GM23338 (cell line): ENCODE data around the gene THBS2. TPM values are rescaled to one million over a fixed set of nuclear protein-coding genes. Genes with fewer than 3 reads are reported as not detected.

Experiments used
- ATAC-seq: fragments of 200-7000 bp; cut with Tn5 transposase; 3 replicates; pipeline ENCODE4 v1.9.1; 2020
- DNase-seq: peaks from one replicate; pipeline ENCODE4 v3.0.0-alpha.2; 2015; ENCODE audit warnings: low spot score
- H2AFZ ChIP-seq: fragments of 200-600 bp; sonication (generic); 2 replicates; pipeline ENCODE4 v1.8.0; 2016; ENCODE audit warnings: antibody characterized with exemption, mild to moderate bottlenecking, moderate library complexity
- H3F3A ChIP-seq: fragments of 200-600 bp; sonication (generic); replicated peaks from 2 replicates; pipeline ENCODE4 v1.8.0; 2017; ENCODE audit warnings: antibody characterized with exemption, mixed run types, low read depth
- H3K27ac ChIP-seq: fragments of 200-600 bp; sonication (generic); 2 replicates; pipeline ENCODE4 v1.6.1; 2016; ENCODE audit warnings: low read depth
- H3K27me3 ChIP-seq: fragments of 200-600 bp; sonication (generic); 2 replicates; pipeline ENCODE4 v1.8.0; 2016; ENCODE audit warnings: mild to moderate bottlenecking, mixed run types, moderate library complexity; ENCODE audit not compliant: insufficient read depth
- H3K36me3 ChIP-seq: fragments of 200-600 bp; sonication (generic); 2 replicates; pipeline ENCODE4 v1.8.0; 2016; ENCODE audit warnings: mild to moderate bottlenecking; ENCODE audit not compliant: insufficient read depth
- H3K4me1 ChIP-seq: fragments of 200-600 bp; sonication (generic); 2 replicates; pipeline ENCODE4 v1.8.0; 2016; ENCODE audit warnings: mild to moderate bottlenecking, moderate library complexity; ENCODE audit not compliant: insufficient read depth
- H3K4me2 ChIP-seq: fragments of 200-600 bp; sonication (generic); 2 replicates; pipeline ENCODE4 v1.7.1; 2017; ENCODE audit warnings: mixed run types
- H3K4me3 ChIP-seq: fragments of 200-600 bp; sonication (generic); 2 replicates; pipeline ENCODE4 v1.6.1; 2016; ENCODE audit warnings: mixed run types
- H3K79me2 ChIP-seq: fragments of 200-600 bp; sonication (generic); replicated peaks from 2 replicates; pipeline ENCODE4 v1.8.0; 2017; ENCODE audit warnings: mild to moderate bottlenecking; ENCODE audit not compliant: insufficient read depth
- H3K9me2 ChIP-seq: fragments of 200-600 bp; sonication (generic); 2 replicates; pipeline ENCODE4 v1.8.0; 2017; ENCODE audit not compliant: insufficient read depth
- H4K20me1 ChIP-seq: fragments of 200-600 bp; sonication (generic); replicated peaks from 2 replicates; pipeline ENCODE4 v1.8.0; 2017; ENCODE audit warnings: mild to moderate bottlenecking; ENCODE audit not compliant: insufficient read depth
- H3K27ac Mint-ChIP-seq: 2 replicates; pipeline ENCODE4 v1.8.0; 2020; ENCODE audit warnings: inconsistent platforms, mild to moderate bottlenecking, moderate library complexity, mixed read lengths
- H3K27me3 Mint-ChIP-seq: 3 replicates; pipeline ENCODE4 v1.8.0; 2022; ENCODE audit warnings: low read depth, mild to moderate bottlenecking, moderate library complexity, mixed read lengths, inconsistent platforms; ENCODE audit not compliant: insufficient read depth, poor library complexity
- H3K36me3 Mint-ChIP-seq: 3 replicates; pipeline ENCODE4 v1.8.0; 2021; ENCODE audit warnings: low read depth, mild to moderate bottlenecking, inconsistent platforms, moderate library complexity, mixed read lengths
- H3K4me1 Mint-ChIP-seq: 3 replicates; pipeline ENCODE4 v1.8.0; 2020; ENCODE audit warnings: mild to moderate bottlenecking, inconsistent platforms, mixed read lengths
- H3K4me3 Mint-ChIP-seq: 3 replicates; pipeline ENCODE4 v1.8.0; 2021; ENCODE audit warnings: moderate library complexity, mild to moderate bottlenecking, inconsistent platforms, mixed read lengths
- H3K9me3 Mint-ChIP-seq: 3 replicates; pipeline ENCODE4 v1.8.0; 2020; ENCODE audit warnings: moderate library complexity, mild to moderate bottlenecking, inconsistent platforms, mixed read lengths
- CTCF ChIP-seq, 2 experiments: fragments of 200-600 bp in 1 of 2; sonication (generic) in 1 of 2; conservative IDR thresholded peaks; 2 replicates each; pipeline versions ENCODE4 v1.5.1 to v1.6.1; 2016 to 2017; ENCODE audit warnings: antibody characterized with exemption in 2 of 2, low read depth in 2 of 2, mild to moderate bottlenecking in 2 of 2, moderate library complexity in 1 of 2
- ETS1 ChIP-seq: IDR thresholded peaks from 2 replicates; pipeline ENCODE4 v1.6.1; 2016; ENCODE audit warnings: antibody characterized with exemption
- JUNB ChIP-seq: IDR thresholded peaks from one replicate; pipeline ENCODE4 v1.6.1; 2016; ENCODE audit warnings: antibody characterized with exemption; ENCODE audit not compliant: unreplicated experiment
- ZNF462 ChIP-seq: fragments of 250-450 bp; sonication (Bioruptor Pico); IDR thresholded peaks from 2 replicates; pipeline ENCODE4 v1.5.0; 2020; ENCODE audit warnings: mild to moderate bottlenecking, moderate library complexity
- polyA plus RNA-seq: library from polyadenylated mRNA; unstranded; fragments of >200 nt; fragmentation: Nextera tagmentation; extraction: Ambion mirVana; gene quantifications from 2 replicates; pipeline ENCODE4 v1.2.1, GENCODE V29; 2016
- total RNA-seq: library from RNA; depleted of rRNA; stranded (reverse); fragments of >200 nt; shearing (Covaris generic); gene quantifications from 2 replicates; pipeline ENCODE4 v1.2.3, GENCODE V29; 2014

THBS2 gene
- total and polyA plus RNA-seq, 2 experiments from 2014 or later, result 7.9 to 44.7 TPM

- no peak for TF ChIP-seq ZNF462 (CRISPR knock-in tag)
- TF ChIP-seq CTCF (conservative IDR thresholded peaks at IDR 0.05; ENCODE audit: low read depth in 2 of 2), result no peak
These were observed 78.2 kb downstream of the THBS2 start (continued) for GRCh38 chr6:169175360-169175887.

- H3F3A ChIP-seq, result no peaks in the 10 kb centered on the region
- DNase-seq (no peak), ATAC-seq (no peak)
- no peaks in the 10 kb centered on the region for H3K36me3 ChIP-seq
- no peak overlapping the region for H3K27ac Mint-ChIP-seq
- no peak overlapping the region for H2AFZ ChIP-seq
- no peak overlapping the region for H3K4me3 ChIP-seq
- H3K4me3 Mint-ChIP-seq, result no peak overlapping the region
- no peaks in the 10 kb centered on the region for H3K9me2 ChIP-seq
- peaks cover 6% of the 10 kb centered on the region; the same call in 1 of the 3 replicates for H3K9me3 Mint-ChIP-seq
- peaks cover 4% of the 10 kb centered on the region for H3K4me1 Mint-ChIP-seq
- H3K27me3 Mint-ChIP-seq, result peaks cover 5% of the 10 kb centered on the region
- H3K27ac ChIP-seq, result no peak overlapping the region
- H3K27me3 ChIP-seq, result no peaks in the 10 kb centered on the region
- H4K20me1 ChIP-seq, result no peaks in the 10 kb centered on the region
- H3K4me1 ChIP-seq, result no peaks in the 10 kb centered on the region
- H3K4me2 ChIP-seq, result no peak overlapping the region
- H3K36me3 Mint-ChIP-seq, result no peaks in the 10 kb centered on the region
- H3K79me2 ChIP-seq, result no peaks in the 10 kb centered on the region
- TF ChIP-seq ETS1 (no peak), JUNB (no peak), ZNF462 (CRISPR knock-in tag) (no peak)
These were observed 78.9 kb downstream of the THBS2 start for GRCh38 chr6:169174516-169175359.
